Breast epithelium (tissue), 4 donors: ENCODE measurements around the gene KRT2. TPM values are rescaled to one million over a fixed set of nuclear protein-coding genes. Genes with fewer than 3 reads are reported as not detected.

ENCODE experiments used
- DNase-seq, 2 donors: peaks; one replicate each; pipeline ENCODE4 v3.0.0-alpha.2; 2019; ENCODE audit warnings: low spot score in 2 of 2
- H3K27ac ChIP-seq, 2 donors: fragments of 200-600 bp; sonication (generic) in 1 of 2; one replicate each; pipeline ENCODE4 v1.5.1; 2016 to 2019; ENCODE audit warnings: mild to moderate bottlenecking in 1 of 2
- H3K27me3 ChIP-seq, 2 donors: fragments of 200-600 bp; sonication (generic) in 1 of 2; one replicate each; pipeline versions ENCODE4 v1.5.1 to v1.6.0; 2017 to 2019; ENCODE audit warnings: control low read depth in 1 of 2, mild to moderate bottlenecking in 1 of 2
- H3K36me3 ChIP-seq: fragments of 200-600 bp; one replicate; pipeline ENCODE4 v1.5.1; 2019
- H3K4me1 ChIP-seq, 2 donors: fragments of 200-600 bp; sonication (generic); one replicate each; pipeline ENCODE4 v1.5.1; 2016 to 2019; ENCODE audit warnings: control low read depth in 1 of 2
- H3K4me3 ChIP-seq, 3 donors: fragments of 200-600 bp; sonication (generic); 1 replicate in 2 of 3; 2 replicates in 1 of 3; pipeline ENCODE4 v1.5.1; 2016 to 2019; ENCODE audit warnings: mild to moderate bottlenecking in 3 of 3, moderate library complexity in 2 of 3
- H3K9me3 ChIP-seq, 2 donors: fragments of 200-600 bp; sonication (generic) in 1 of 2; one replicate each; pipeline ENCODE4 v1.5.1; 2016 to 2019; ENCODE audit warnings: control low read depth in 1 of 2
- CTCF ChIP-seq, 3 donors: fragments of 450-650 bp; IDR thresholded peaks; one replicate each; pipeline ENCODE4 v1.5.1; 2016 to 2017; ENCODE audit warnings: antibody characterized with exemption in 3 of 3, mild to moderate bottlenecking in 3 of 3, moderate library complexity in 3 of 3
- POLR2A ChIP-seq: fragments of 450-650 bp; IDR thresholded peaks from one replicate; pipeline ENCODE4 v1.6.1; 2016; ENCODE audit warnings: antibody characterized with exemption, mild to moderate bottlenecking, moderate library complexity
- POLR2AphosphoS5 ChIP-seq, 3 donors: sonication (generic); formaldehyde crosslinking; IDR thresholded peaks; one replicate each; pipeline ENCODE4 v1.6.1; 2017; ENCODE audit warnings: antibody characterized with exemption in 3 of 3
- intact Hi-C: fragments of 100-400 bp; cut with DNase I; formaldehyde crosslinking; loops from one replicate; pipeline ENCODE4 v1.15.1; 2023; ENCODE audit warnings: low total_unique reads
- total RNA-seq, 3 donors: library from RNA; depleted of rRNA; stranded (reverse); fragments of >200 nt; gene quantifications; one replicate each; pipeline ENCODE4 v1.1.0, GENCODE V29; 2016

Gene KRT2
- total RNA-seq, 3 donors from 2014 or later: not detected

GRCh38 chr12:52601671-52602070, 50.3 kb downstream of the KRT2 start:
- no peak overlapping the region for H3K27ac ChIP-seq
- H3K4me1 ChIP-seq: no peaks in the 10 kb centered on the region
- H3K9me3 ChIP-seq: no peaks in the 10 kb centered on the region
- no peak for DNase-seq
- TF ChIP-seq CTCF (IDR thresholded peaks at IDR 0.05): no peak
- no peak for TF ChIP-seq POLR2A
- TF ChIP-seq POLR2AphosphoS5 (IDR thresholded peaks at IDR 0.05): no peak
- no peak overlapping the region for H3K4me3 ChIP-seq
- intact Hi-C loops: no loop called here
- peaks cover 0 to 36% of the 10 kb centered on the region in 2 donors for H3K27me3 ChIP-seq
- no peaks in the 10 kb centered on the region for H3K36me3 ChIP-seq

DNA sequence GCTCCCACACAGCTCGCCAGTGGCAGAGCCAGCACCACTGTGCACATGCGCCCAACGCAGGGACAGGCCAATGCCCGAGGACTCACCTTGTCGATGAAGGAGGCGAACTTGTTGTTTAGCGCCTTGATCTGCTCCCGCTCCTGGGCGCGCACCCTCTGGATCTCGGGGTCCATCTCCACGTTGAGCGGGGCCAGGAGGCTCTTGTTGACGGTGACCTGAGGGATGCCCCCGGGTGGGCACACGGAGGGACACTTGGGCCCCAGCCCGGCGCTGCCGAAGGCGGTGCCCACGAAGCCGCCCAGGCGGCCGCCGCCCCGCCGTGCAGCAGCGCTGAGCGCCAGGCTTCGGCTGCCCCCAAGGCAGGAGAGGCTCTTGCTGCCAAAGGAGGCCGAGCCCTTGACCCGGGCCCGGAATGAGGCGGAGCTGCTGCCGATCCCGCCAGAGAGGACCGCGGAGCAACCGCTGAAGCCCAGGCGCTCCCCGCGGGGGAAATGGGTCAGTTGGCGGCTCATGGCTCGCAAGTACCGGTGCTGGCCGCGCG, 51.0 kb downstream of the KRT2 start, which contains the start of gene KRT72:
TSS of gene KRT72 (minus strand) at position 523 of the 541 bp plus-strand sequence. CDS start at position 512, 11 bp downstream.
- H3K4me3 ChIP-seq: peak within 1 kb of the TSS in 1 of 3 donors; percentile 25
- no peak for DNase-seq
- no peak for TF ChIP-seq POLR2AphosphoS5 (IDR thresholded peaks at IDR 0.05)
- no peak for TF ChIP-seq POLR2A
- TF ChIP-seq CTCF (IDR thresholded peaks at IDR 0.05): no peak
- intact Hi-C loops: no loop called here
- H3K27me3 ChIP-seq: peaks cover 0 to 36% of the 10 kb centered on the region in 2 donors
- H3K4me1 ChIP-seq: no peaks in the 10 kb centered on the region
- no peaks in the 10 kb centered on the region for H3K36me3 ChIP-seq
- no peaks in the 10 kb centered on the region for H3K9me3 ChIP-seq
- H3K27ac ChIP-seq: no peak within 1 kb of the TSS

GRCh38 chr12:52600475-52600874, 51.5 kb downstream of the KRT2 start:
- intact Hi-C loops: no loop called here
- TF ChIP-seq CTCF (IDR thresholded peaks at IDR 0.05): no peak
- TF ChIP-seq POLR2A: no peak
- TF ChIP-seq POLR2AphosphoS5 (IDR thresholded peaks at IDR 0.05): no peak
- H3K27ac ChIP-seq: no peak overlapping the region
- no peaks in the 10 kb centered on the region for H3K9me3 ChIP-seq
- H3K27me3 ChIP-seq: peaks cover 0 to 36% of the 10 kb centered on the region in 2 donors
- H3K36me3 ChIP-seq: no peaks in the 10 kb centered on the region
- no peaks in the 10 kb centered on the region for H3K4me1 ChIP-seq
- DNase-seq: no peak
- H3K4me3 ChIP-seq: no peak overlapping the region

- H3K27me3 ChIP-seq: peaks cover 0 to 36% of the 10 kb centered on the region in 2 donors
- H3K4me1 ChIP-seq: no peaks in the 10 kb centered on the region
- intact Hi-C loops: no loop called here
- H3K9me3 ChIP-seq: no peaks in the 10 kb centered on the region
- no peak overlapping the region for H3K27ac ChIP-seq
- no peak for DNase-seq
- TF ChIP-seq POLR2AphosphoS5 (IDR thresholded peaks at IDR 0.05) (no peak), CTCF (IDR thresholded peaks at IDR 0.05) (no peak), POLR2A (no peak)
- H3K36me3 ChIP-seq: no peaks in the 10 kb centered on the region
- H3K4me3 ChIP-seq: no peak overlapping the region
Measured at GRCh38 chr12:52600071-52600470, 51.9 kb downstream of the KRT2 start.

DNA sequence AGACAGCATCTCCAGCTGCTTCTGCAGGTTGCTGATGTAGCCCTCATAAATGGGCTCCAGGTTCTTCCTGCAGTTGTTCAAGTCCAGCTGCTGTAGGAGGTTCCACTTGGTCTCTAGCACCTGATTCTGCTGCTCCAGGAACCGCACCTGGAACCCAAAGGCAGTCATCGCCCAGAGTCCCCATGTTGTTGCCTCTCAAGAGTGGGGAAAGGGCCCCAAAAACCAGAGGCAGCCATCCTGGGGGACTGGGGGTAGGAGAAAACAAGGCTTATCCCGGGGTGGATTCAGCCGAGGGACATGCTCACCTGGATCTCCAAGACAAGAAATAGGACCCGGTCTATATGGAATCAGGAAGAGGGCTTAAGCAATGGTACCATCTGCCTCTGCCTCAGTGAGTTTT, 53.0 kb downstream of the KRT2 start:
- intact Hi-C loops: no loop called here
- H3K4me1 ChIP-seq: no peaks in the 10 kb centered on the region
- H3K36me3 ChIP-seq: no peaks in the 10 kb centered on the region
- no peak overlapping the region for H3K4me3 ChIP-seq
- DNase-seq: no peak
- TF ChIP-seq CTCF (IDR thresholded peaks at IDR 0.05) (no peak), POLR2A (no peak), POLR2AphosphoS5 (IDR thresholded peaks at IDR 0.05) (no peak)
- peaks cover 0 to 36% of the 10 kb centered on the region in 2 donors for H3K27me3 ChIP-seq
- H3K27ac ChIP-seq: no peak overlapping the region
- H3K9me3 ChIP-seq: no peaks in the 10 kb centered on the region

Other genes starting within 250 kb of the KRT2 start
- gene KRT82, start 245.9 kb downstream of the KRT2 start, total RNA-seq: not detected
- not detected for gene KRT75, start 217.8 kb downstream of the KRT2 start, total RNA-seq
- 10 to 100 TPM in 2 of 3 donors, not detected in 1; 42.0 to 69.2 TPM for gene KRT6B, start 200.1 kb downstream of the KRT2 start, total RNA-seq
- not detected for gene KRT6C, start 178.4 kb downstream of the KRT2 start, total RNA-seq
- 1 to 10 TPM in 1 of 3 donors, under 1 TPM in 1, not detected in 1; 0.33 to 3.1 TPM for gene KRT6A, start 159.0 kb downstream of the KRT2 start, total RNA-seq
- gene KRT5, start 131.8 kb downstream of the KRT2 start, total RNA-seq: 100 to 1,000 TPM in 2 of 3 donors, 1 to 10 TPM in 1; 4.3 to 464 (median 413) TPM
- gene KRT71, start 99.1 kb downstream of the KRT2 start, total RNA-seq: under 1 TPM in 1 of 3 donors, not detected in 2; 0.16 TPM
- gene KRT74, start 78.4 kb downstream of the KRT2 start, total RNA-seq: not detected
- gene KRT72, start 50.7 kb downstream of the KRT2 start, total RNA-seq: not detected
- not detected for gene KRT73, start 33.7 kb downstream of the KRT2 start, total RNA-seq
- gene KRT1, start 28.2 kb upstream of the KRT2 start, total RNA-seq: not detected
- gene KRT77, start 51.3 kb upstream of the KRT2 start, total RNA-seq: under 1 TPM in 1 of 3 donors, not detected in 2; 0.48 TPM
- gene KRT76, start 125.1 kb upstream of the KRT2 start, total RNA-seq: not detected
- not detected for gene KRT3, start 143.9 kb upstream of the KRT2 start, total RNA-seq
- gene KRT4, start 161.9 kb upstream of the KRT2 start, total RNA-seq: under 1 TPM in 1 of 3 donors, not detected in 2; 0.33 TPM
- gene KRT79, start 182.1 kb upstream of the KRT2 start, total RNA-seq: 1 to 10 TPM in 1 of 3 donors, under 1 TPM in 1, not detected in 1; 0.48 to 1.3 TPM
- gene KRT78, start 196.8 kb upstream of the KRT2 start, total RNA-seq: 1 to 10 TPM in 1 of 3 donors, not detected in 2; 2.0 TPM